WERI-Rb-1 (cell line): ENCODE results near the gene KCNH1.

Experiments used
- DNase-seq: peaks from one replicate; pipeline ENCODE4 v3.0.0-alpha.2; 2020
- H3K27ac ChIP-seq: fragments of 250-450 bp; sonication (Bioruptor Pico); 2 replicates; pipeline ENCODE4 v1.5.1; 2020; ENCODE audit warnings: mild to moderate bottlenecking, moderate library complexity
- H3K27me3 ChIP-seq: fragments of 250-450 bp; sonication (Bioruptor Pico); 2 replicates; pipeline ENCODE4 v1.5.1; 2021; ENCODE audit warnings: mild to moderate bottlenecking, low read depth, moderate library complexity; ENCODE audit not compliant: insufficient read depth, severe bottlenecking
- H3K36me3 ChIP-seq: fragments of 250-450 bp; sonication (Bioruptor Pico); 2 replicates; pipeline ENCODE4 v1.5.1; 2020; ENCODE audit warnings: mild to moderate bottlenecking, moderate library complexity
- H3K4me3 ChIP-seq: 2 replicates; pipeline ENCODE4 v1.5.1; 2011; ENCODE audit warnings: low read depth, mild to moderate bottlenecking, control low read depth, low read length
- H3K9me3 ChIP-seq: fragments of 250-450 bp; sonication (Bioruptor Pico); 2 replicates; pipeline ENCODE4 v1.5.1; 2021; ENCODE audit warnings: mild to moderate bottlenecking, moderate library complexity; ENCODE audit not compliant: severe bottlenecking
- CTCF ChIP-seq: IDR thresholded peaks from 2 replicates; pipeline ENCODE4 v1.5.1; 2011; ENCODE audit warnings: low read depth, mild to moderate bottlenecking, control low read depth, inconsistent platforms, low read length

The KCNH1 gene

GRCh38 chr1:210794445-210794844 lies 339.5 kb downstream of the KCNH1 start:
- DNase-seq, result no peak
- no peaks in the 10 kb centered on the region for H3K9me3 ChIP-seq
- no peaks in the 10 kb centered on the region for H3K27me3 ChIP-seq
- no peak overlapping the region for H3K4me3 ChIP-seq
- no peak overlapping the region for H3K27ac ChIP-seq
- H3K36me3 ChIP-seq, result no peaks in the 10 kb centered on the region
- TF ChIP-seq CTCF, result no peak

- DNase-seq, result no peak
- Histone ChIP-seq H3K36me3 (no peaks in the 10 kb centered on the region), H3K27me3 (no peaks in the 10 kb centered on the region), H3K4me3 (no peak overlapping the region), H3K27ac (no peak overlapping the region), H3K9me3 (no peaks in the 10 kb centered on the region)
- TF ChIP-seq CTCF, result no peak
These were observed 341.5 kb downstream of the KCNH1 start for GRCh38 chr1:210792250-210793102.

GRCh38 chr1:210790196-210790595 lies 343.8 kb downstream of the KCNH1 start:
- no peak overlapping the region for H3K4me3 ChIP-seq
- H3K27ac ChIP-seq, result no peak overlapping the region
- no peak for DNase-seq
- H3K27me3 ChIP-seq, result no peaks in the 10 kb centered on the region
- H3K9me3 ChIP-seq, result no peaks in the 10 kb centered on the region
- no peak for TF ChIP-seq CTCF
- no peaks in the 10 kb centered on the region for H3K36me3 ChIP-seq

- Histone ChIP-seq H3K36me3 (no peaks in the 10 kb centered on the region), H3K27me3 (no peaks in the 10 kb centered on the region), H3K9me3 (no peaks in the 10 kb centered on the region), H3K27ac (no peak overlapping the region), H3K4me3 (no peak overlapping the region)
- no peak for TF ChIP-seq CTCF
- DNase-seq, result no peak
These were observed 346.1 kb downstream of the KCNH1 start for GRCh38 chr1:210787800-210788199.

- H3K36me3 ChIP-seq, result no peaks in the 10 kb centered on the region
- no peaks in the 10 kb centered on the region for H3K9me3 ChIP-seq
- H3K27ac ChIP-seq, result no peak overlapping the region
- no peak overlapping the region for H3K4me3 ChIP-seq
- DNase-seq, result no peak
- TF ChIP-seq CTCF, result no peak
- no peaks in the 10 kb centered on the region for H3K27me3 ChIP-seq
These were observed 347.4 kb downstream of the KCNH1 start for GRCh38 chr1:210786546-210786945.

GRCh38 chr1:210783925-210784324 lies 350.0 kb downstream of the KCNH1 start:
- no peak for TF ChIP-seq CTCF
- Histone ChIP-seq H3K4me3 (no peak overlapping the region), H3K27ac (no peak overlapping the region), H3K36me3 (no peaks in the 10 kb centered on the region), H3K27me3 (no peaks in the 10 kb centered on the region), H3K9me3 (no peaks in the 10 kb centered on the region)
- no peak for DNase-seq
